Measurements from ENCODE around the gene TCERG1L. TPM values are rescaled to one million over a fixed set of nuclear protein-coding genes. Genes with fewer than 3 reads are reported as not detected.

The TCERG1L gene
- total RNA-seq, 1 experiment from 2014 or later, result not detected

- H3K27me3 Mint-ChIP-seq (ENCODE audit: unreplicated experiment), result no peaks in the 10 kb centered on the region
- CTCF ChIA-PET, result no interaction called here
- H3K27ac Mint-ChIP-seq (ENCODE audit: unreplicated experiment), result no peak overlapping the region
- intact Hi-C loops (cut with micrococcal nuclease; ENCODE audit: unreplicated experiment), result no loop called here
- no peak for TF ChIP-seq CTCF (IDR thresholded peaks at IDR 0.05; ENCODE audit: unreplicated experiment)
- BruUV-seq (replicated peaks), result no TSS peak
- no peaks in the 10 kb centered on the region for H3K4me1 Mint-ChIP-seq (ENCODE audit: low read depth, unreplicated experiment)
- H3K36me3 Mint-ChIP-seq (ENCODE audit: insufficient read depth, unreplicated experiment), result no peaks in the 10 kb centered on the region
- DNase-seq, result no peak
- peaks cover 13% of the 10 kb centered on the region for H3K9me3 Mint-ChIP-seq (ENCODE audit: low read depth, unreplicated experiment)
- H3K4me3 Mint-ChIP-seq (ENCODE audit: low read depth, unreplicated experiment), result no peak overlapping the region
Measured at GRCh38 chr10:131149586-131149985, 161.9 kb downstream of the TCERG1L start.

GRCh38 chr10:131149111-131149510 is 162.4 kb downstream of the TCERG1L start:
- no peak for DNase-seq
- Mint-ChIP-seq H3K27ac (ENCODE audit: unreplicated experiment) (no peak overlapping the region), H3K4me3 (ENCODE audit: low read depth, unreplicated experiment) (no peak overlapping the region), H3K27me3 (ENCODE audit: unreplicated experiment) (no peaks in the 10 kb centered on the region), H3K36me3 (ENCODE audit: insufficient read depth, unreplicated experiment) (no peaks in the 10 kb centered on the region), H3K4me1 (ENCODE audit: low read depth, unreplicated experiment) (no peaks in the 10 kb centered on the region), H3K9me3 (ENCODE audit: low read depth, unreplicated experiment) (peaks cover 13% of the 10 kb centered on the region)
- no peak for TF ChIP-seq CTCF (IDR thresholded peaks at IDR 0.05; ENCODE audit: unreplicated experiment)
- intact Hi-C loops (cut with micrococcal nuclease; ENCODE audit: unreplicated experiment), result no loop called here
- no TSS peak for BruUV-seq (replicated peaks)
- CTCF ChIA-PET, result no interaction called here

GRCh38 chr10:131148270-131148669 is 163.3 kb downstream of the TCERG1L start:
- H3K36me3 Mint-ChIP-seq (ENCODE audit: insufficient read depth, unreplicated experiment), result no peaks in the 10 kb centered on the region
- H3K9me3 Mint-ChIP-seq (ENCODE audit: low read depth, unreplicated experiment), result peaks cover 16% of the 10 kb centered on the region
- H3K27ac Mint-ChIP-seq (ENCODE audit: unreplicated experiment), result no peak overlapping the region
- H3K27me3 Mint-ChIP-seq (ENCODE audit: unreplicated experiment), result no peaks in the 10 kb centered on the region
- no peak for DNase-seq
- CTCF ChIA-PET, result no interaction called here
- no TSS peak for BruUV-seq (replicated peaks)
- no peaks in the 10 kb centered on the region for H3K4me1 Mint-ChIP-seq (ENCODE audit: low read depth, unreplicated experiment)
- TF ChIP-seq CTCF (IDR thresholded peaks at IDR 0.05; ENCODE audit: unreplicated experiment), result no peak
- intact Hi-C loops (cut with micrococcal nuclease; ENCODE audit: unreplicated experiment), result no loop called here
- H3K4me3 Mint-ChIP-seq (ENCODE audit: low read depth, unreplicated experiment), result no peak overlapping the region

GRCh38 chr10:131147301-131147975 is 164.1 kb downstream of the TCERG1L start:
- no peak for TF ChIP-seq CTCF (IDR thresholded peaks at IDR 0.05; ENCODE audit: unreplicated experiment)
- Mint-ChIP-seq H3K4me3 (ENCODE audit: low read depth, unreplicated experiment) (no peak overlapping the region), H3K36me3 (ENCODE audit: insufficient read depth, unreplicated experiment) (no peaks in the 10 kb centered on the region), H3K27me3 (ENCODE audit: unreplicated experiment) (no peaks in the 10 kb centered on the region), H3K4me1 (ENCODE audit: low read depth, unreplicated experiment) (no peaks in the 10 kb centered on the region), H3K27ac (ENCODE audit: unreplicated experiment) (no peak overlapping the region), H3K9me3 (ENCODE audit: low read depth, unreplicated experiment) (peaks cover 12% of the 10 kb centered on the region)
- no TSS peak for BruUV-seq (replicated peaks)
- intact Hi-C loops (cut with micrococcal nuclease; ENCODE audit: unreplicated experiment), result no loop called here
- CTCF ChIA-PET, result no interaction called here
- no peak for DNase-seq

Data from Calu3 (cell line).